HG02759 (cell line): ENCODE data around the gene TCF12.
"Not testable (repeated sequence)": the region's sequence is repeated elsewhere in the genome, so short reads cannot be mapped to it uniquely, and the experiment has no call there.

Source experiments
- ATAC-seq: cut with Tn5 transposase; IDR thresholded peaks from one replicate; pipeline ENCODE4 v1.9.1; 2021; ENCODE audit warnings: mild to moderate bottlenecking, moderate library complexity; ENCODE audit not compliant: unreplicated experiment

Gene TCF12

GRCh38 chr15:57158997-57159668 lies 240.7 kb downstream of the TCF12 start:
- ATAC-seq, result no peak

- ATAC-seq, result no peak
Observed at GRCh38 chr15:57159767-57160166, 241.3 kb downstream of the TCF12 start.

- ATAC-seq, result no peak
Observed at GRCh38 chr15:57160823-57161560, 242.5 kb downstream of the TCF12 start.

- ATAC-seq, result not testable (repeated sequence)
Observed at GRCh38 chr15:57164251-57164650, 245.8 kb downstream of the TCF12 start.

- no peak for ATAC-seq
Observed at GRCh38 chr15:57165992-57166391, 247.5 kb downstream of the TCF12 start.

- no peak for ATAC-seq
Observed at GRCh38 chr15:57167821-57168395, 249.5 kb downstream of the TCF12 start.

GRCh38 chr15:57169643-57170042 lies 251.2 kb downstream of the TCF12 start:
- no peak for ATAC-seq

- no peak for ATAC-seq
Observed at GRCh38 chr15:57171426-57171825, 253.0 kb downstream of the TCF12 start.

GRCh38 chr15:57172925-57173324 lies 254.5 kb downstream of the TCF12 start:
- ATAC-seq, result no peak

GRCh38 chr15:57183041-57183440 lies 264.6 kb downstream of the TCF12 start:
- no peak for ATAC-seq

- no peak for ATAC-seq
Observed at GRCh38 chr15:57183614-57184344, 265.3 kb downstream of the TCF12 start.

GRCh38 chr15:57184502-57184901 lies 266.1 kb downstream of the TCF12 start:
- no peak for ATAC-seq

- no peak for ATAC-seq
Observed at GRCh38 chr15:57185507-57186074, 267.1 kb downstream of the TCF12 start.

GRCh38 chr15:57189466-57189865 lies 271.0 kb downstream of the TCF12 start:
- no peak for ATAC-seq

GRCh38 chr15:57190208-57190607 lies 271.8 kb downstream of the TCF12 start:
- no peak for ATAC-seq

- no peak for ATAC-seq
Observed at GRCh38 chr15:57193161-57193560, 274.7 kb downstream of the TCF12 start.

GRCh38 chr15:57195326-57195725 lies 276.9 kb downstream of the TCF12 start:
- ATAC-seq, result no peak

- no peak for ATAC-seq
Observed at GRCh38 chr15:57196865-57197264, 278.4 kb downstream of the TCF12 start.

- ATAC-seq, result no peak
Observed at GRCh38 chr15:57198131-57198530, 279.7 kb downstream of the TCF12 start.

- no peak for ATAC-seq
Observed at GRCh38 chr15:57198654-57199291, 280.3 kb downstream of the TCF12 start.

- no peak for ATAC-seq
Observed at GRCh38 chr15:57201578-57201977, 283.1 kb downstream of the TCF12 start.
